Measurements from ENCODE around the gene LHFPL3. TPM values are rescaled to one million over a fixed set of nuclear protein-coding genes. Genes with fewer than 3 reads are reported as not detected.

LHFPL3 gene
- total and polyA plus RNA-seq, 2 experiments from 2014 or later, result not detected

- no peak for DNase-seq (ENCODE audit: low read depth in 1 of 2, low spot score in 1 of 2)
- no peaks in the 10 kb centered on the region for H3K36me3 ChIP-seq
- H3K4me1 ChIP-seq (ENCODE audit: low read depth), result no peaks in the 10 kb centered on the region
- H3K9me3 ChIP-seq (ENCODE audit: low read depth), result no peaks in the 10 kb centered on the region
- no peak overlapping the region for H3K4me3 ChIP-seq
- no peak for TF ChIP-seq CTCF (IDR thresholded peaks at IDR 0.05; ENCODE audit: low read depth, low read length)
- no peak overlapping the region for H3K27ac ChIP-seq
- H3K27me3 ChIP-seq, result no peaks in the 10 kb centered on the region
Observed at GRCh38 chr7:104529567-104529966, 201.2 kb downstream of the LHFPL3 start.

- H3K27me3 ChIP-seq, result no peaks in the 10 kb centered on the region
- H3K36me3 ChIP-seq, result no peaks in the 10 kb centered on the region
- TF ChIP-seq CTCF (IDR thresholded peaks at IDR 0.05; ENCODE audit: low read depth, low read length), result no peak
- DNase-seq (ENCODE audit: low read depth in 1 of 2, low spot score in 1 of 2), result no peak
- H3K27ac ChIP-seq, result no peak overlapping the region
- H3K4me1 ChIP-seq (ENCODE audit: low read depth), result no peaks in the 10 kb centered on the region
- no peak overlapping the region for H3K4me3 ChIP-seq
- no peaks in the 10 kb centered on the region for H3K9me3 ChIP-seq (ENCODE audit: low read depth)
Observed at GRCh38 chr7:104530251-104530650, 201.8 kb downstream of the LHFPL3 start.

GRCh38 chr7:104534149-104534548 lies 205.7 kb downstream of the LHFPL3 start:
- no peaks in the 10 kb centered on the region for H3K27me3 ChIP-seq
- no peaks in the 10 kb centered on the region for H3K36me3 ChIP-seq
- no peak overlapping the region for H3K4me3 ChIP-seq
- DNase-seq (ENCODE audit: low read depth in 1 of 2, low spot score in 1 of 2), result no peak
- H3K27ac ChIP-seq, result no peak overlapping the region
- no peaks in the 10 kb centered on the region for H3K9me3 ChIP-seq (ENCODE audit: low read depth)
- H3K4me1 ChIP-seq (ENCODE audit: low read depth), result peaks cover 5% of the 10 kb centered on the region
- TF ChIP-seq CTCF (IDR thresholded peaks at IDR 0.05; ENCODE audit: low read depth, low read length), result no peak

- TF ChIP-seq CTCF (IDR thresholded peaks at IDR 0.05; ENCODE audit: low read depth, low read length), result no peak
- H3K4me1 ChIP-seq (ENCODE audit: low read depth), result peaks cover 5% of the 10 kb centered on the region
- H3K9me3 ChIP-seq (ENCODE audit: low read depth), result no peaks in the 10 kb centered on the region
- H3K27me3 ChIP-seq, result no peaks in the 10 kb centered on the region
- no peaks in the 10 kb centered on the region for H3K36me3 ChIP-seq
- no peak overlapping the region for H3K27ac ChIP-seq
- no peak for DNase-seq (ENCODE audit: low read depth in 1 of 2, low spot score in 1 of 2)
- no peak overlapping the region for H3K4me3 ChIP-seq
Observed at GRCh38 chr7:104535841-104536240, 207.4 kb downstream of the LHFPL3 start.

GRCh38 chr7:104536956-104537355 lies 208.6 kb downstream of the LHFPL3 start:
- H3K4me1 ChIP-seq (ENCODE audit: low read depth), result peaks cover 5% of the 10 kb centered on the region
- H3K27ac ChIP-seq, result no peak overlapping the region
- no peak for DNase-seq (ENCODE audit: low read depth in 1 of 2, low spot score in 1 of 2)
- no peaks in the 10 kb centered on the region for H3K9me3 ChIP-seq (ENCODE audit: low read depth)
- no peak for TF ChIP-seq CTCF (IDR thresholded peaks at IDR 0.05; ENCODE audit: low read depth, low read length)
- H3K36me3 ChIP-seq, result no peaks in the 10 kb centered on the region
- no peak overlapping the region for H3K4me3 ChIP-seq
- no peaks in the 10 kb centered on the region for H3K27me3 ChIP-seq

DNA sequence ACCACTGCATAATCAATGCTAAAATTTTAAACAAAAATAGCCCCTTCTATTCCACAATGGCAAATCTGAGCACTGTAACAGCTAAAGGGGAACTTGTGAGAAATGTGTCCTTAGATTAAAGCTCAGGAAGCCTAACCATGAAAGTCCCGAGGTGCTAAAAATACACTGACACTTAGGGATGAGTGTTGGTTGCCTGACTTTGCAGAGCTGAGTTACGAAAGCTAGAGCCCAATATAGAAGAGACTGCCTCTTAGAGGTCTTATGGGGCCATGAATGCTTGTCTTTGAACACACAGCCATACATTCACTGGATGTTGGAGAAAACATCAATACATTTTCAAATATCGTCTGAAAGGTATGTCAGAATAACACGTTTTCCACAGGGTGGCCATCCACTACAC lies 209.7 kb downstream of the LHFPL3 start:
- H3K27ac ChIP-seq, result no peak overlapping the region
- TF ChIP-seq CTCF (IDR thresholded peaks at IDR 0.05; ENCODE audit: low read depth, low read length), result no peak
- DNase-seq (ENCODE audit: low read depth in 1 of 2, low spot score in 1 of 2), result peak in 1 of 2 donors; percentile 38
- H3K36me3 ChIP-seq, result no peaks in the 10 kb centered on the region
- H3K9me3 ChIP-seq (ENCODE audit: low read depth), result no peaks in the 10 kb centered on the region
- no peaks in the 10 kb centered on the region for H3K27me3 ChIP-seq
- no peak overlapping the region for H3K4me3 ChIP-seq
- H3K4me1 ChIP-seq (ENCODE audit: low read depth), result peaks cover 5% of the 10 kb centered on the region
